Measurements from ENCODE around the gene WIPF2. TPM values are rescaled to one million over a fixed set of nuclear protein-coding genes. Genes with fewer than 3 reads are reported as not detected.
"Not testable (repeated sequence)": the region's sequence is repeated elsewhere in the genome, so short reads cannot be mapped to it uniquely, and the experiment has no call there.

WIPF2 gene
- total RNA-seq, 2 experiments from 2014 or later, result 15.3 to 17.9 TPM

DNA sequence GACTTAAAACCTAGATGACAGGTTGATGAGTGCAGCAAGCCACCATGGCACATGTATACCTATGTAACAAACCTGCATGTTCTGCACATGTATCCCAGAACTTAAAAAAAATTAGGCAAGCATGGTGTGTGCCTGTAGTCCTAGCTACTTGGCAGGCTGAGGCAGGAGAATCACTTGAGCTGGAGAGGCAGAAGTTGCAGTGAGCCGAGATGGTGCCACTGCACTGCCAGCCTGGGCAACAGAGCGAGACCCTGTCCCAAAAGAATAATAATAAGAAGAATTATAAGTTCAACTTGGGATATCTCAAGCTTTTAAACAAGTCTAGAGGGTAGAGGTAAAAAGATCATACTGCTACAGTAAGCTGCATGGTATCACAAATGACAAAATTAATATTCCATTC, 78.4 kb downstream of the WIPF2 start:
- intact Hi-C loops (cut with micrococcal nuclease), result no loop called here
- ATAC-seq (no peak), DNase-seq (no peak)
- ChIA-PET POLR2A (interaction anchor here (1.2 to 11.7 kb wide), 5 partner anchors 8 to 95 kb away, joined by 3 to 184 read pairs (median 4); partner anchors contain the start of genes CDC6 and RARA), CTCF (interaction anchor here (1.4 to 42.0 kb wide), 3 partner anchors 10 to 96 kb away, joined by 4 to 780 read pairs (median 9); no protein-coding TSS in a partner anchor)
- Mint-ChIP-seq H3K4me3 (no peak overlapping the region), H3K27ac (no peak overlapping the region), H3K4me1 (ENCODE audit: low read depth) (peaks cover 20% of the 10 kb centered on the region), H3K27me3 (no peaks in the 10 kb centered on the region), H3K9me3 (no peaks in the 10 kb centered on the region), H3K36me3 (ENCODE audit: low read depth) (peaks cover 64% of the 10 kb centered on the region)
- TF ChIP-seq CTCF (IDR thresholded peaks at IDR 0.05), result no peak

DNA sequence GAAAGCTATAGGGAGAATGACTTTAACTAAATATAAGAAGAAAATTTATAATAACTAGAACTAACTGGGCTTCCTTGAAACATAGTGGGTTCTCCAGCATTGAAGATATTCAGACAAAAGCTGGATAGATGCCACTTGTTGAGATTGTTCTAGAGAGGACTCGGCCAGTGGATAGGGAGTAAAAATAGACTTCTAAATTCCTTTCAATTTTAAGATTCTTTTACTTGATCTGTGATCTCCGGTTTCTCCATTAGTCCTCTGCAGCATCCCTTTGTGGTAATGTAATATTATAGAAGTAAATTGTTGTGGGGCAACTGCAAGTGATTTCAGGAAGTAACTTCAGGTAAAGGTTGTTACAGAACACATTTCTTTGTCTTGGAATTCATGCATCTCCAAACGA, 79.6 kb downstream of the WIPF2 start:
- Mint-ChIP-seq H3K36me3 (ENCODE audit: low read depth) (peaks cover 70% of the 10 kb centered on the region), H3K27ac (no peak overlapping the region), H3K4me1 (ENCODE audit: low read depth) (peaks cover 24% of the 10 kb centered on the region), H3K9me3 (no peaks in the 10 kb centered on the region), H3K4me3 (no peak overlapping the region), H3K27me3 (no peaks in the 10 kb centered on the region)
- ChIA-PET CTCF (interaction anchor here (0.6 to 42.0 kb wide), 8 partner anchors 9 to 234 kb away, joined by 3 to 780 read pairs (median 4); partner anchors contain the start of gene RARA), POLR2A (interaction anchor here (1.1 to 13.3 kb wide), 3 partner anchors 6 to 49 kb away, joined by 3 to 184 read pairs (median 15); partner anchors contain the start of genes CDC6 and RARA)
- no peak for TF ChIP-seq CTCF (IDR thresholded peaks at IDR 0.05)
- DNase-seq (no peak), ATAC-seq (no peak)
- intact Hi-C loops (cut with micrococcal nuclease), result no loop called here

DNA sequence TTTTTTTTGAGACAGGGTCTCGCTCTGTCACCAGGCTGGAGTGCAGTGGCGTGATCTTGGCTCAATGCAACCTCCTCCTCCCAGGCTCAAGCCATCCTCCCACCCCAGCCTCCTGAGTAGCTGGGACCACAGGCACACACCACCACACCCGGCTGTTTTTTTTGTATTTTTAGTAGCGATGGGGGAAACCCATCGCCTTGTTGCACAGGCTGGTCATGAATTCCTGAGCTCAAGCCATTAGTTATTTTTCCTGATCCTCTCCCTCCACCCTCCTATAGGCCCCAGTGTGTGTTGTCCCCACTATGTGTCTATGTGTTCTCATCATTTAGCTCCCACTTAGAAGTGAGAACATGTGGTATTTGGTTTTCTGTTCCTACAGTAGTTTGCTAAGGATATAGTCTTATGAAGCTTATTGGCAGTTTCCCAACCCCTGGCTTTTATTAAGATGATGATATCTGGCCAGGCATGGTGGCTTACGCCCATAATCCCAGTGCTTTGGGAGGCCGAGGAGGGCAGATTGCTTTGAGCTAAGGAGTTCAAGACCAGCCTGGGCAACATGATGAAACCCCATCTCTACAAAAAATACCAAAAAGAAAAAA, 80.2 kb downstream of the WIPF2 start:
- Mint-ChIP-seq H3K36me3 (ENCODE audit: low read depth) (peaks cover 71% of the 10 kb centered on the region), H3K4me1 (ENCODE audit: low read depth) (peaks cover 26% of the 10 kb centered on the region)
- H3K27ac Mint-ChIP-seq; H3K4me3 Mint-ChIP-seq; H3K27me3 Mint-ChIP-seq; DNase-seq; ATAC-seq; H3K9me3 Mint-ChIP-seq; intact Hi-C loops (cut with micrococcal nuclease): not testable (repeated sequence)
- ChIA-PET CTCF (interaction anchor here (0.6 to 42.0 kb wide), 9 partner anchors 8 to 234 kb away, joined by 3 to 780 read pairs (median 4); partner anchors contain the start of gene RARA), POLR2A (interaction anchor here (0.8 to 13.3 kb wide), 7 partner anchors 7 to 88 kb away, joined by 3 to 184 read pairs (median 4); partner anchors contain the start of genes CDC6 and RARA)

- Mint-ChIP-seq H3K36me3 (ENCODE audit: low read depth) (peaks cover 68% of the 10 kb centered on the region), H3K4me3 (no peak overlapping the region), H3K4me1 (ENCODE audit: low read depth) (peaks cover 28% of the 10 kb centered on the region), H3K9me3 (no peaks in the 10 kb centered on the region), H3K27ac (no peak overlapping the region), H3K27me3 (no peaks in the 10 kb centered on the region)
- TF ChIP-seq CTCF (IDR thresholded peaks at IDR 0.05), result no peak
- DNase-seq (no peak), ATAC-seq (no peak)
- ChIA-PET POLR2A (interaction anchor here (0.9 to 13.3 kb wide), 6 partner anchors 9 to 56 kb away, joined by 3 to 184 read pairs (median 6); partner anchors contain the start of gene CDC6), CTCF (interaction anchor here (0.9 to 42.0 kb wide), 6 partner anchors 7 to 100 kb away, joined by 3 to 780 read pairs (median 24); partner anchors contain the start of gene CDC6)
- intact Hi-C loops (cut with micrococcal nuclease), result no loop called here
These were observed 82.2 kb downstream of the WIPF2 start for GRCh38 chr17:40301315-40301714.

- CTCF ChIA-PET, result interaction anchor here (0.8 to 42.0 kb wide), 21 partner anchors 9 to 231 kb away, joined by 3 to 780 read pairs (median 4); partner anchors contain the start of genes CDC6 and GJD3
- Mint-ChIP-seq H3K27me3 (no peaks in the 10 kb centered on the region), H3K9me3 (no peaks in the 10 kb centered on the region), H3K4me3 (no peak overlapping the region), H3K27ac (no peak overlapping the region), H3K4me1 (ENCODE audit: low read depth) (peaks cover 28% of the 10 kb centered on the region), H3K36me3 (ENCODE audit: low read depth) (peaks cover 56% of the 10 kb centered on the region)
- peak; percentile 63 for DNase-seq
- POLR2A ChIA-PET, result interaction anchor here (0.7 to 13.3 kb wide), 15 partner anchors 9 to 198 kb away, joined by 3 to 184 read pairs (median 4); partner anchors contain the start of gene CDC6
- peak; percentile 59 for ATAC-seq
- intact Hi-C loops (cut with micrococcal nuclease), result loop anchor here (2.0 kb wide), 1 partner anchor 52 kb away; no protein-coding TSS in a partner anchor
- peak; percentile 76 for TF ChIP-seq CTCF (IDR thresholded peaks at IDR 0.05)
These were observed 84.0 kb downstream of the WIPF2 start for GRCh38 chr17:40303009-40303657.
